ENCODE data around the gene AOX1. TPM values are rescaled to one million over a fixed set of nuclear protein-coding genes. Genes with fewer than 3 reads are reported as not detected.

The AOX1 gene
- total RNA-seq, 1 donor from 2014 or later, result 3.4 TPM

DNA sequence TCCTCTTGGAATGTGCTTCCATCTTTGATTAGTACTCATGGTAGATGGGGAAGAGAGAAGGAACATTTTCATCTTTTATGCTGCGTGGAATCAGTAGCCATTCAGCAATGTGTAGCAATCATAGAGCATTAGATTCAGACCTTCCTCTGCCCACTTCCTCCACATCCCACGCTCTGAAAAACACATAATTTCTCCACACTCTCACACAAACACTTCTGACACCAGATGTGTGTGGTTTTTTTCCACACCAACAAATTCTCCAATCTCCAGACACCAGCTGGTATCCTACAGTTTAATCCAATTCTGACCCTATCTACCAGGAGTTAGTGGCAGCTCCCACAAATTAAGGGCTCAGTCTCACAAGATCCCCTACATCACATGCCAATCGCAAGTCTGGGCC is 103.3 kb downstream of the AOX1 start:
- Mint-ChIP-seq H3K27me3 (ENCODE audit: low read depth, unreplicated experiment) (peaks cover 8% of the 10 kb centered on the region), H3K4me1 (ENCODE audit: low read depth, unreplicated experiment) (no peaks in the 10 kb centered on the region), H3K27ac (ENCODE audit: unreplicated experiment) (no peak overlapping the region), H3K36me3 (ENCODE audit: low read depth, unreplicated experiment) (peaks cover 2% of the 10 kb centered on the region), H3K4me3 (ENCODE audit: unreplicated experiment) (no peak overlapping the region), H3K9me3 (ENCODE audit: unreplicated experiment) (peaks cover 4% of the 10 kb centered on the region)
- FAIRE-seq (no peak), DNase-seq (ENCODE audit: low read depth) (no peak)
- Histone ChIP-seq H3K27me3 (ENCODE audit: insufficient read depth, low read length) (peaks cover 4% of the 10 kb centered on the region), H3K4me1 (ENCODE audit: insufficient read depth, low read length) (no peaks in the 10 kb centered on the region), H3K79me2 (ENCODE audit: insufficient read depth, low read length) (no peaks in the 10 kb centered on the region), H2AFZ (ENCODE audit: low read depth, low read length) (no peak overlapping the region), H3K36me3 (ENCODE audit: insufficient read depth, low read length) (no peaks in the 10 kb centered on the region), H3K27ac (ENCODE audit: low read depth, low read length) (no peak overlapping the region), H3K9me3 (ENCODE audit: insufficient read depth, low read depth, low read length) (no peaks in the 10 kb centered on the region), H4K20me1 (ENCODE audit: insufficient read depth, low read length) (no peaks in the 10 kb centered on the region), H3K4me2 (ENCODE audit: low read length) (no peak overlapping the region), H3K9ac (ENCODE audit: low read length) (no peak overlapping the region), H3K4me3 (ENCODE audit: insufficient read depth, low read depth, low read length) (no peak overlapping the region)
- TF ChIP-seq, protein P1, sequence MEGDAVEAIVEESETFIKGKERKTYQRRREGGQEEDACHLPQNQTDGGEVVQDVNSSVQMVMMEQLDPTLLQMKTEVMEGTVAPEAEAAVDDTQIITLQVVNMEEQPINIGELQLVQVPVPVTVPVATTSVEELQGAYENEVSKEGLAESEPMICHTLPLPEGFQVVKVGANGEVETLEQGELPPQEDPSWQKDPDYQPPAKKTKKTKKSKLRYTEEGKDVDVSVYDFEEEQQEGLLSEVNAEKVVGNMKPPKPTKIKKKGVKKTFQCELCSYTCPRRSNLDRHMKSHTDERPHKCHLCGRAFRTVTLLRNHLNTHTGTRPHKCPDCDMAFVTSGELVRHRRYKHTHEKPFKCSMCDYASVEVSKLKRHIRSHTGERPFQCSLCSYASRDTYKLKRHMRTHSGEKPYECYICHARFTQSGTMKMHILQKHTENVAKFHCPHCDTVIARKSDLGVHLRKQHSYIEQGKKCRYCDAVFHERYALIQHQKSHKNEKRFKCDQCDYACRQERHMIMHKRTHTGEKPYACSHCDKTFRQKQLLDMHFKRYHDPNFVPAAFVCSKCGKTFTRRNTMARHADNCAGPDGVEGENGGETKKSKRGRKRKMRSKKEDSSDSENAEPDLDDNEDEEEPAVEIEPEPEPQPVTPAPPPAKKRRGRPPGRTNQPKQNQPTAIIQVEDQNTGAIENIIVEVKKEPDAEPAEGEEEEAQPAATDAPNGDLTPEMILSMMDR (IDR thresholded peaks at IDR 0.05; ENCODE audit: insufficient read depth, low read depth, low read length), result no peak
- no peak for TF ChIP-seq EZH2 (IDR thresholded peaks at IDR 0.05; ENCODE audit: insufficient read depth, low read length)

DNA sequence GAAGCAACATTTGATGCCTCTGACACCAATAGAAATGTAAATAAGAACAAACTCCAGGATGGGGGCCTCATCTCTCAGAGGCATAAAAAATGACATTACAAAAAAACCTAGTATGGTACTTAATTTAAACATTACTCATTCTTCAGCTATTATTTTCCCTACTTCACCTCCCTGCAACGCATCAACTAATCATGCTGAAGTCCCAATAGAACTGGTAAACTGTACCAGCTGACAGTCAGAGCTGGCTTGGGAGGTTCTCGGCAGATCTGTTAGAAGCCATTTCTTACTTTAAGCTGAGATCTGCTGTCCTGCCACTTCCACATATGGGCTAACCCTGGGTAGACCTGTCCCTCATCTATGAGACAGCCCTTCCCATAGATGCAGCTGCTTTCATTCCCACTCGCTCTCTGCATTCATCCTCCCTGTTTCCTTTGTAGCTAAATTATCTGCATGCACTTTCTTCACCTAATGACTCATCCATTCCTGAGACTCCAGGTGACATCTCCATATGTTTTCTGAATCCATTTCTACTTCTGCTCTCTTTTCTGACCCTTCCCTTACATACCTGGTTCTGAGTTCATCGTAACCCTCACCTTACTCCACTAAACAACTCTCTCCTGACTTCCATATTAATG is 108.1 kb downstream of the AOX1 start:
- FAIRE-seq (no peak), DNase-seq (ENCODE audit: low read depth) (no peak)
- Histone ChIP-seq H3K9ac (ENCODE audit: low read length) (no peak overlapping the region), H4K20me1 (ENCODE audit: insufficient read depth, low read length) (no peaks in the 10 kb centered on the region), H3K4me1 (ENCODE audit: insufficient read depth, low read length) (no peaks in the 10 kb centered on the region), H3K36me3 (ENCODE audit: insufficient read depth, low read length) (no peaks in the 10 kb centered on the region), H3K4me3 (ENCODE audit: insufficient read depth, low read depth, low read length) (no peak overlapping the region), H3K79me2 (ENCODE audit: insufficient read depth, low read length) (no peaks in the 10 kb centered on the region), H3K9me3 (ENCODE audit: insufficient read depth, low read depth, low read length) (no peaks in the 10 kb centered on the region), H3K27me3 (ENCODE audit: insufficient read depth, low read length) (peaks cover 4% of the 10 kb centered on the region), H3K4me2 (ENCODE audit: low read length) (peak overlapping the region; percentile 12), H2AFZ (ENCODE audit: low read depth, low read length) (no peak overlapping the region), H3K27ac (ENCODE audit: low read depth, low read length) (no peak overlapping the region)
- H3K36me3 Mint-ChIP-seq (ENCODE audit: low read depth, unreplicated experiment), result no peaks in the 10 kb centered on the region
- no peak overlapping the region for H3K4me3 Mint-ChIP-seq (ENCODE audit: unreplicated experiment)
- H3K4me1 Mint-ChIP-seq (ENCODE audit: low read depth, unreplicated experiment), result no peaks in the 10 kb centered on the region
- no peaks in the 10 kb centered on the region for H3K9me3 Mint-ChIP-seq (ENCODE audit: unreplicated experiment)
- H3K27ac Mint-ChIP-seq (ENCODE audit: unreplicated experiment), result no peak overlapping the region
- peaks cover 4% of the 10 kb centered on the region for H3K27me3 Mint-ChIP-seq (ENCODE audit: low read depth, unreplicated experiment)
- TF ChIP-seq, protein P1 (IDR thresholded peaks at IDR 0.05; ENCODE audit: insufficient read depth, low read depth, low read length), result no peak
- TF ChIP-seq EZH2 (IDR thresholded peaks at IDR 0.05; ENCODE audit: insufficient read depth, low read length), result no peak

DNA sequence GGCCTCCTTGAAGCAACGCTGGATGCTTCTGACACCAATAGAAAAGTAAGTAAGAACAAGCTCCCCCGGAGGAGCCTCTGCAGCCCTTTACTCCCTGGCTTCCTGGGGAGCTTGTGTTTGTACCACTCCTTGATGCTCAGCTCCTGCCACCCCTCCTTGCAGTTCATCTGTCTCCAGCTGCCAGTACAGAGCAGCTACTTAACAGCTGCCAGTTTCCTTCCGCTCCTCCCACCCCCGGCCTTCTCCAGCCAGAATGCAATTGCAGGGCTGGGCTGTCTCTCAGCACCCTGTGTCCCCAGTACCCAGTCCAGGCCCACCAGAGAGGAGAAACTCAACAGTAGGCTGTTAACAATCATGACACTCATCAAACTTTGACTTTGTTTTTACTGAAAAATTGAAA is 109.4 kb downstream of the AOX1 start:
- no peak overlapping the region for H3K4me3 Mint-ChIP-seq (ENCODE audit: unreplicated experiment)
- no peak overlapping the region for H3K27ac ChIP-seq (ENCODE audit: low read depth, low read length)
- no peak overlapping the region for H3K9ac ChIP-seq (ENCODE audit: low read length)
- DNase-seq (ENCODE audit: low read depth) (no peak), FAIRE-seq (no peak)
- H3K27me3 Mint-ChIP-seq (ENCODE audit: low read depth, unreplicated experiment), result peaks cover 4% of the 10 kb centered on the region
- H3K27me3 ChIP-seq (ENCODE audit: insufficient read depth, low read length), result peaks cover 4% of the 10 kb centered on the region
- TF ChIP-seq, protein P1 (IDR thresholded peaks at IDR 0.05; ENCODE audit: insufficient read depth, low read depth, low read length), result no peak
- TF ChIP-seq EZH2 (IDR thresholded peaks at IDR 0.05; ENCODE audit: insufficient read depth, low read length), result no peak
- no peaks in the 10 kb centered on the region for H3K9me3 ChIP-seq (ENCODE audit: insufficient read depth, low read depth, low read length)
- H3K36me3 Mint-ChIP-seq (ENCODE audit: low read depth, unreplicated experiment), result no peaks in the 10 kb centered on the region
- no peaks in the 10 kb centered on the region for H4K20me1 ChIP-seq (ENCODE audit: insufficient read depth, low read length)
- H3K79me2 ChIP-seq (ENCODE audit: insufficient read depth, low read length), result no peaks in the 10 kb centered on the region
- no peaks in the 10 kb centered on the region for H3K4me1 Mint-ChIP-seq (ENCODE audit: low read depth, unreplicated experiment)
- no peak overlapping the region for H3K4me2 ChIP-seq (ENCODE audit: low read length)
- H3K9me3 Mint-ChIP-seq (ENCODE audit: unreplicated experiment), result no peaks in the 10 kb centered on the region
- no peaks in the 10 kb centered on the region for H3K4me1 ChIP-seq (ENCODE audit: insufficient read depth, low read length)
- H3K27ac Mint-ChIP-seq (ENCODE audit: unreplicated experiment), result no peak overlapping the region
- no peak overlapping the region for H3K4me3 ChIP-seq (ENCODE audit: insufficient read depth, low read depth, low read length)
- no peak overlapping the region for H2AFZ ChIP-seq (ENCODE audit: low read depth, low read length)
- no peaks in the 10 kb centered on the region for H3K36me3 ChIP-seq (ENCODE audit: insufficient read depth, low read length)
